Uterus (tissue), 4 donors: ENCODE data around the gene RB1. TPM values are rescaled to one million over a fixed set of nuclear protein-coding genes. Genes with fewer than 3 reads are reported as not detected.
A peak's percentile ranks its signal among the peaks of the same experiment; 100 is the strongest.

Source experiments
- DNase-seq, 2 donors: peaks; one replicate each; pipeline ENCODE4 v3.0.0-alpha.2; 2019 to 2020
- H3K27ac ChIP-seq, 2 donors: fragments of 200-600 bp; sonication (generic); 1 replicate in 1 of 2; 2 replicates in 1 of 2; pipeline ENCODE4 v1.5.1; 2016 to 2018
- H3K27me3 ChIP-seq, 2 donors: fragments of 200-600 bp; sonication (generic); one replicate each; pipeline ENCODE4 v1.5.1; 2018 to 2019; ENCODE audit warnings: control low read depth in 1 of 2
- H3K36me3 ChIP-seq, 2 donors: fragments of 200-600 bp; sonication (generic); one replicate each; pipeline ENCODE4 v1.5.1; 2019; ENCODE audit warnings: control low read depth in 1 of 2
- H3K4me1 ChIP-seq, 2 donors: fragments of 200-600 bp; sonication (generic); one replicate each; pipeline ENCODE4 v1.5.1; 2018 to 2019; ENCODE audit warnings: control low read depth in 1 of 2
- H3K4me3 ChIP-seq, 2 donors: fragments of 200-600 bp; sonication (generic); 1 replicate in 1 of 2; 2 replicates in 1 of 2; pipeline ENCODE4 v1.5.1; 2018 to 2019; ENCODE audit warnings: mild to moderate bottlenecking in 1 of 2
- H3K9me3 ChIP-seq, 2 donors: fragments of 200-600 bp; sonication (generic); one replicate each; pipeline ENCODE4 v1.5.1; 2019; ENCODE audit warnings: control low read depth in 1 of 2
- CTCF ChIP-seq, 4 experiments: fragments of 200-600 bp in 2 of 4; fragments of 450-650 bp in 2 of 4; sonication (generic) in 2 of 4; IDR thresholded peaks; one replicate each; pipeline ENCODE4 v1.5.1; 2016 to 2019; ENCODE audit warnings: antibody characterized with exemption in 4 of 4, mild to moderate bottlenecking in 2 of 4, moderate library complexity in 1 of 4
- POLR2A ChIP-seq, 2 donors: fragments of 450-650 bp; IDR thresholded peaks; one replicate each; pipeline ENCODE4 v1.6.1; 2016; ENCODE audit warnings: antibody characterized with exemption in 2 of 2, mild to moderate bottlenecking in 1 of 2, moderate library complexity in 1 of 2
- intact Hi-C: fragments of 100-400 bp; cut with DNase I; formaldehyde crosslinking; loops from one replicate; pipeline ENCODE4 v1.15.1; 2023; ENCODE audit warnings: low total_unique reads
- small RNA-seq: library from RNA; depleted of rRNA; stranded (forward); fragments of <200 nt; gene quantifications from one replicate; pipeline ENCODE3, GENCODE V24; 2016
- total RNA-seq, 4 donors: library from RNA; depleted of rRNA in 3 of 4; stranded (reverse); fragments of >200 nt in 3 of 4; gene quantifications; one replicate each; pipeline versions ENCODE4 v1.1.0 to v1.2.4, GENCODE V29; 2014 to 2023
- donor health status: DM: yes; HTN: yes; CAD: no.

The RB1 gene
- total RNA-seq, 4 donors from 2014 or later: 27.4 to 58.1 (median 33.9) TPM

DNA sequence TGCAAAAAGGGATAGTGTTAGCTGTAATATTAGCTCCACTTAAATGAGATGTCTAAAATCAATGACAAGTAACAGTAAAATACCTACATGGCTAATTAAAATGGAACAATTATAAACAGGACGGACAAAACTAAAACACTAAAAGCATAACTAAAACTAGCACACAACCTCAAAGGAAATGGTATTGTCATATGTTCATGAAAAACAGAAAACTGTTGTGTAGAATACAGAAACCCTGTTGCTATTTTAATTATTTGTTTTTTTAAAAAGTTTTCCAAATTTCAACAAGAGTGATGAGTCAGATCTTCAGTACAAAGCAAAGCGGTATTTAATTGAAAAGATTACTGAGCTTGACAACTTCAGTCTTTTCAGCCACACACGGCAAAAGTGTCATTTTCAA, 225.2 kb downstream of the RB1 start:
- no peaks in the 10 kb centered on the region for H3K27me3 ChIP-seq
- H3K4me3 ChIP-seq: no peak overlapping the region
- DNase-seq: no peak
- H3K27ac ChIP-seq: peak overlapping the region in 1 of 2 donors; percentile 32
- H3K36me3 ChIP-seq: no peaks in the 10 kb centered on the region
- H3K9me3 ChIP-seq: no peaks in the 10 kb centered on the region
- intact Hi-C loops: no loop called here
- TF ChIP-seq POLR2A (IDR thresholded peaks at IDR 0.05): no peak
- TF ChIP-seq CTCF (IDR thresholded peaks at IDR 0.05): no peak
- H3K4me1 ChIP-seq: peaks cover 0 to 4% of the 10 kb centered on the region in 2 donors

DNA sequence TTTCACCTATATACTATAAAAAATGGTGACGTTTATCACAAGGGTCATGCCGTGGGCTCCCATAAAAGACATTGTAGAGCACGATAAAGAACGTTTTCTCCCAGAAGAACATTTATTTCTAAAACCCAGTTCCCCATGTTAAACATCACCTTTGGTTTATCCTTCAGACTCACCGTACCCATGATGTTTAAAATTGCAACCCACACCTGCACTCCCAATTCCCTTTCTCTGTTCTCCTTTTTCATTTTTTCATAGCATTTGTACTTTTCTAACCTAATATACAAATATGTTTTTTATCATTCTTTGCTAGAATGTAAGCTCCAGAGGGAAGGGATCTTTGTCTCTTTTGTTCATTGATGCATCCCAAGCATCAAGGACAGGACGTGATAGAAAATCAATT, 227.3 kb downstream of the RB1 start:
- no peak for DNase-seq
- Histone ChIP-seq H3K27me3 (no peaks in the 10 kb centered on the region), H3K9me3 (no peaks in the 10 kb centered on the region), H3K4me3 (no peak overlapping the region), H3K4me1 (peaks cover 0 to 4% of the 10 kb centered on the region in 2 donors), H3K36me3 (no peaks in the 10 kb centered on the region), H3K27ac (peak overlapping the region; percentile 96 to 99)
- intact Hi-C loops: no loop called here
- TF ChIP-seq CTCF (IDR thresholded peaks at IDR 0.05): no peak
- no peak for TF ChIP-seq POLR2A (IDR thresholded peaks at IDR 0.05)

Small RNA genes lying within 50 kb of the gene (small RNA-seq; reads per million reads assigned to genes)
- gene RF00017: not detected

Other genes with a start within 250 kb of the RB1 start
- gene MED4, start 208.6 kb upstream of the RB1 start, total RNA-seq: 10 to 100 TPM; 38.4 to 53.4 (median 49.1) TPM
- 100 to 1,000 TPM; 326 to 725 (median 565) TPM for gene ITM2B, start 70.5 kb upstream of the RB1 start, total RNA-seq
- 10 to 100 TPM; 13.1 to 85.9 (median 38.9) TPM for gene LPAR6, start 109.4 kb downstream of the RB1 start, total RNA-seq
- gene RCBTB2, start 229.3 kb downstream of the RB1 start, total RNA-seq: 10 to 100 TPM in 2 of 4 donors, 1 to 10 TPM in 2; 2.6 to 72.0 (median 9.5) TPM